ENCODE results near the gene ZNF362. TPM values are rescaled to one million over a fixed set of nuclear protein-coding genes. Genes with fewer than 3 reads are reported as not detected.
A peak's percentile ranks its signal among the peaks of the same experiment; 100 is the strongest.
"Not testable (repeated sequence)": the region's sequence is repeated elsewhere in the genome, so short reads cannot be mapped to it uniquely, and the experiment has no call there.

ZNF362 gene
- total RNA-seq, 1 experiment from 2014 or later = 15.2 TPM

DNA sequence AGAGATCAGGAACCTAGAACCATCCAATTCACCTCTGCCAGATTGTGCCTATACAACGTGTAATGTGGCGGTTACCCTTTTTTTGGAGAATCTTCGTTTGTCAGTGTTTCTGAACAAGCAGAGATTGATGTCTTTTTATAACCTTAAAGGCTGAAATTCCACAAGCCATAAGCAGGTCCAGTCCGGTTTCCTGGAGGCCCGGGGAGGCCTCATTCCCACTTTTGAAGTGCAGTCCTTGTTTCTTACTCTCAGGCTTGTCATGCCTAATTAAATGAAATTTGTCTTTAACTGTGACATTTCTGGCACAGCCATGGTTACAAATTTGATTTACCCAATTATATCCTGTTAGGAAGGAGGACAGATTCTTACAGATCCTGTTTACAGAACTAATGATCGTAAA lies 27.8 kb downstream of the ZNF362 start:
- DNase-seq (ENCODE audit: low read depth) = no peak

- no peak for DNase-seq (ENCODE audit: low read depth)
These were observed 30.3 kb downstream of the ZNF362 start for GRCh38 chr1:33286451-33287185.

DNA sequence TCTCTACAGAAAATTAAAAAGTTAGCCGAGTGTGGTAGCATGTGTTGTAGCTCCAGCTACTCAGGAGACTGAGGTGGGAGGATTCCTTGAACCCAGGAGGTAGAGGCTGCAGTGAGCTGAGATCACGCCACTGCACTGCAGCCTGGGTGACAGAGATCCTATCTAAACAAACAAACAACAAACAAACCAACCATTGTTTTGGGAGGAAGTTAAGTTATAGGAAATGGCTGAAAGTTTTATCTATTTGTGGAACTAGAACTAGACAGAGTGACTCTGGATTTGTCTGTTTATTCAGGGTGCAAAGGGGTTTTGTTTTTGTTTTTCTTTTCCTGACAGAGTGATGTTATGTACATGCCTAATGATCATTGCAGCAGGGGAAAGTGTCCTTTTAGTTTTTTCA lies 31.0 kb downstream of the ZNF362 start:
- no peak for DNase-seq (ENCODE audit: low read depth)

DNA sequence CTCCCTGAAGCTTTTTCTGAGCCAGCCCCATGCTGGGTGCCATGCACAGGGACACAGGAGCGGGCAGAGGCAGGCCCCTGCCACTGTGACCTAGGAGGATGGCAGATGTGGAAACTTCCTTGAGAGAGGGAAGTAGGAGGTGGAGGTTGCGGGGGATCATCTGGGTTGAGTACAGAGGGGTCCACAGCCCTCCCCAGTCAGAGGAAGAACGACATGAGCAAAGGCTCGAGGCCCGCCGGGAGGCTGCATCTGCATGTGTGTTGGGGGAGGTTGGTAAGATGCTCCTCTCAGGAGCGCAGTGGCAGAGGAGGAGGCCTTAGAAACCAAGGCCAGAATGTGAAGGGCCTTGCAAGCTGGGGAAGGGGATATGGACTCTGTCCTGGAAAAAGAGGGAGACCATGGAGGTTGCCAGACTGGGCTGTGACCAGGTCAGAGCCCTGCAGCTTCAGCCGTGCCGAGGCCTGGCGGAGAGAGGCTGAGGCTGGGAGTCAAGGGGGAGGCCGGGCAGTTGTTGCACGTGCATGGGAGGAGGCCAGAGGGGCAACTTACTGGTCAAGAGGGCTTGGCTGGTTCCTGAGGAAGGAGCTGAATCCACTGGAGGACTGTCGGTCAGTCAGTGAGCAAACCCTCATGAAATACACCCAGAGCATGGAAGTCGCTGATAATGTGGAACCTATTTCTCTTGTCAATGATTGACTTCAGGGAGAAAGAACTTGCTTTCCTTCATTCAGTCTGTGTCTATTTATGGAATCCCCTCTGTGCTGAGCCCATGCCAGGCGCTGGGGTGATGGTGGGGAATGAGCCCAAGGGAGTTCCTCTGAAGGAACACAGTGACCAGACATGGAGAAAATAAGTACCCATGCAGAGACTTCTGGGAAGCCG lies 32.9 kb downstream of the ZNF362 start:
- no peak for DNase-seq (ENCODE audit: low read depth)

GRCh38 chr1:33289858-33290154 lies 33.5 kb downstream of the ZNF362 start:
- DNase-seq (ENCODE audit: low read depth) = no peak

DNA sequence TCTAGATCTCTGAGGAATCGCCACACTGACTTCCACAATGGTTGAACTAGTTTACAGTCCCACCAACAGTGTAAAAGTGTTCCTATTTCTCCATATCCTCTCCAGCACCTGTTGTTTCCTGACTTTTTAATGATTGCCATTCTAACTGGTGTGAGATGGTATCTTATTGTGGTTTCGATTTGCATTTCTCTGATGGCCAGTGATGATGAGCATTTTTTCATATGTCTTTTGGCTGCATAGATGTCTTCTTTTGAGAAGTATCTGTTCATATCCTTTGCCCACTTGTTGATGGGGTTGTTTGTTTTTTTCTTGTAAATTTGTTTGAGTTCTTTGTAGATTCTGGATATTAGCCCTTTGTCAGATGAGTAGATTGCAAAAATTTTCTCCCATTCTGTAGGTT lies 34.3 kb downstream of the ZNF362 start:
- not testable (repeated sequence) for DNase-seq (ENCODE audit: low read depth)

DNA sequence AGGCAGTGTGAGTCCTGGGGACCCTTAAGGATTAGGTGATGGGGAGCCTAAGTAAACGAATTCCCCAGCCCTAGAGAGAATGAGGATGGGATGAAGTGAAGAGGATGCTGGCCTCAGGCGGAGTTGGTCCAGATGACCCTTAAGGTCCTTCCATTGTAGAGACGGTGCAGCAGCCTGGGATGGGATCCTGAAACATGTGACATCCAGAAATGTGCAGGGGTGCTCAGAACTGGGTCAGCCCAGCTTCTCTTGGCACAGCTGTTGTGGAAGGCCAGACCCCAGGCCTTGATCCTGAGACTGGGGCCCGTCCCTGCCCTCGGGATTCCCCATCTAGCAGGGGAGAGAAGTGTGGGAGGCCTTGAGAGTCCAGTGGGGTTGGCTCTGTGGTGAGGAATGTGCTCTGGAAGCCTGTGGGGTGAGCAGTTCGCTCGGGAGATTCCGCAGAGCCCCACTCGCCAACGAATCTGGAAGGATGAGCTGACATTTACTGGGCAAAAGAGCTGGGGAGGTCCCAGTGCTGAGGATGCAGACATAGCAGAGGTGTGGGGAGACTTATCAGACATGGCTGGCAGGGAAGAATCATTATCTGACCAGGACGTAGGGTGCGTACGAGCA lies 36.5 kb downstream of the ZNF362 start:
- no peak for DNase-seq (ENCODE audit: low read depth)

DNA sequence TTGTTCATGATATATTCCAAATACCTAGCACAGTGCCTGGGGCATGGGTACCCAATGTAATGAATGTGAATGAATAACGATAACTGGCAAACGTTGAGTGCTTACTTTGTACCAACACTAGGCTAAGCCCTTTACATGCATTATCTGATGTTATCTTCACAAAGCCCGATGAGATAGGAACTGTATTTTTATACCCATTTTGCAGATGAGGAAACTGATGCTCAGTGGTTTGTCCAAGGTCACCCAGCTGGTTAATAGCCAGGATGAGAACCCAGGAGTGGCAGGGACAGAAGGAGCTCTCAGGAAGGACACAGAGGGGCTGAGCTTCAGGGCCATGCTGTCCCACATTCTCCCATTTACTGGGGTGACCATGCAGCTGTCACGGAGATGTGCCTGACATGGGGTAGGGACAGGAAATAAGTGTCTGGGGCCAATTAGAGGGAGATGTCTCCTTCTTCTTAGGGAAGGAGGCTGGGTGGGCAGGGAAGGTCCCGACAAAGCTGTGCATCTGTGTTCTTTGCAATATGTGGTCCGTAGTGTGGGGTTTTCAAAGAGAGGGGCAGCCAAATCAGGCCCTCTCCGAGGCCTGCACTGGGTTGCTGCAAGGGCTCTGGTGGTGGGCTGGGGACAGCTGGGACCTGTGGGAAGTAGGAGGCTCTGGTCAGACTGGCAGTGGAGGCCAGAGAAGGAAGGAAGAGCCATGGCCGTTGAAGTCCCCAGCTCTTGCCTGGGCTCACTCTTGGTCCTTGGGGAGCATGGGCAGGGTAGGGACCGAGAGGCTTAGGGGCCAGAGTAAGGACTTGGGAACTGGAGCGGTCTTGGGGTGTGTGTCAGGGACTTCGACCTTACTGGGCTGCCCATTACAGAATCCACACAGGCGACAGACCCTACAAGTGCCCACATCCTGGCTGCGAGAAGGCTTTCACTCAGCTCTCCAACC lies 38.0 kb downstream of the ZNF362 start:
- no peak for DNase-seq (ENCODE audit: low read depth)

DNA sequence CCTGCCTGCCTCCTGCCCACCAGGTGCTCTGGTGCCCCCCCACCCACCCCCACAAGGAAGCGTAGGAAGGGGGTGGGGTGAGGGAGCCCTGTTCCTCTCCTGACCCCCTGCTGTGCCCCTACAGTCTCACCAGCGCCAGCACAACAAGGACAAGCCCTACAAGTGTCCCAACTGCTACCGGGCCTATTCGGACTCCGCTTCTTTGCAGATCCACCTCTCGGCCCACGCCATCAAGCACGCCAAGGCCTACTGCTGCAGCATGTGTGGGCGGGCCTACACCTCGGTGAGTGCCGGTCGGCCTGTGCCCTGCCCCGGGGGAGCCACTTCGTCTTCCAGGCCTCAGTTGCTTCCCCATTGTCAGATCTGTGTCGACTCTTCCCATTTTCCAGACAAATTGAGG lies 38.7 kb downstream of the ZNF362 start:
- DNase-seq (ENCODE audit: low read depth) = no peak

- DNase-seq (ENCODE audit: low read depth) = peak; percentile 77
These were observed 39.3 kb downstream of the ZNF362 start for GRCh38 chr1:33295450-33296081.

- no peak for DNase-seq (ENCODE audit: low read depth)
These were observed 39.8 kb downstream of the ZNF362 start for GRCh38 chr1:33296082-33296458.

GRCh38 chr1:33296824-33297223 lies 40.5 kb downstream of the ZNF362 start:
- no peak for DNase-seq (ENCODE audit: low read depth)

DNA sequence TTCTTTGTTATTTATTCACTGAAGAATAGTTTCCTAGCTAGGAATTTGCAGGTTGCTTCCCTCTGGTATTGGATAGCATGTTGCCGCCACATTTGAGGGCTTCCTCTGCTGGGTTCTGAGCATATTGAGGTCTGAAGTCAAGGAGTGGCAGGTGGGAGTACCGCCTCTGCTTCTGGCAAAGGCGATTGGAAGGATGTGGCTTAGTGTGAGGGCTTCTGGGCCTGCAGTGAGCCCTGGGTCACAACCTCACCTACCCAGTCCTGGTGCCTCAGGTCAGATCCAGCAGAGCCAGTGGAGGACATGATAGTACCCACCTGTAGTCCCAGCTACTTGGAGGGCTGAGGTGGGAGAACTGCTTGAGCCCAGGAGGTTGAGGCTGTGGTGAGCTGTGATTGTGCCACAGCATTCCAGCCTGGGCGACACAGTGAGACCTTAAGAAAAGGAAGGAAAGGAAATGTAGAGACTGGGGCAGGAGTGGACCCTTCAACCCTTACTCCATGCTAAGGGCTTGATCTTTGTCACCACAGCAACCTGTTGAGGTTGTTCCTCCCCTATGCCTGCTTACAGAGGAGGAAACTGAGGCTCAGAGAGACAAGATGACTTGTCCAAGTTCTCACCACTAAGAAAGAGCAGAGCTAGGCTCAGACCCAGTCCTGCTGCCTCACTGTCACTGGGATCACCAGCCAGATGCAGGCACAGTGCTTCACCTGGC lies 41.8 kb downstream of the ZNF362 start:
- no peak for DNase-seq (ENCODE audit: low read depth)

GRCh38 chr1:33298623-33299277 lies 42.5 kb downstream of the ZNF362 start:
- DNase-seq (ENCODE audit: low read depth) = peak; percentile 66

GRCh38 chr1:33299461-33300155 lies 43.3 kb downstream of the ZNF362 start:
- DNase-seq (ENCODE audit: low read depth) = no peak

GRCh38 chr1:33300673-33301072 lies 44.4 kb downstream of the ZNF362 start:
- peak; percentile 58 for DNase-seq (ENCODE audit: low read depth)

- DNase-seq (ENCODE audit: low read depth) = peak; percentile 68
These were observed 45.1 kb downstream of the ZNF362 start for GRCh38 chr1:33301273-33301984.

DNA sequence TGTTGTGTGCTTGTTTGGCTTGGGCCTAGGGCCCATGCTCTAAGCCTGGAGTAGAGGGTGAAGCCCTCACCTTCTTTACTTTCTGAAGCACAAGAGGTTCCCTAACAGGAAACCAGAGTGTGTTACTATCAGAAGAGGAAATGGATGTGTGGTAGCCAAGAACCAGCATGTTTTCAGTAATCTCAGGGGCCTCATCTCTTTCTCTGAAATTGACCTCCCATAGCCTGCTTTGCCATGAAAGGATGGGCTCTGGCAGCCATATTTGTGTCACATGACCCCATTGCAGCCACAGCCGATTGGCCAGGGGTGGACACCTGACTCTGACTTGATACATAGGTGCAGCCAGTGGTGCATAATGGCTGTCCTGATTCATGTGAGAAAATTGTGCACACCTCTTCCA lies 46.0 kb downstream of the ZNF362 start:
- no peak for DNase-seq (ENCODE audit: low read depth)

- no peak for DNase-seq (ENCODE audit: low read depth)
These were observed 48.7 kb downstream of the ZNF362 start for GRCh38 chr1:33305016-33305415.
